Fibroblast of skin of abdomen (primary cell): ENCODE measurements around the gene SMIM22.

Experiments used
- DNase-seq: peaks from one replicate; pipeline ENCODE4 v3.0.0-alpha.2; 2013

The SMIM22 gene

DNA sequence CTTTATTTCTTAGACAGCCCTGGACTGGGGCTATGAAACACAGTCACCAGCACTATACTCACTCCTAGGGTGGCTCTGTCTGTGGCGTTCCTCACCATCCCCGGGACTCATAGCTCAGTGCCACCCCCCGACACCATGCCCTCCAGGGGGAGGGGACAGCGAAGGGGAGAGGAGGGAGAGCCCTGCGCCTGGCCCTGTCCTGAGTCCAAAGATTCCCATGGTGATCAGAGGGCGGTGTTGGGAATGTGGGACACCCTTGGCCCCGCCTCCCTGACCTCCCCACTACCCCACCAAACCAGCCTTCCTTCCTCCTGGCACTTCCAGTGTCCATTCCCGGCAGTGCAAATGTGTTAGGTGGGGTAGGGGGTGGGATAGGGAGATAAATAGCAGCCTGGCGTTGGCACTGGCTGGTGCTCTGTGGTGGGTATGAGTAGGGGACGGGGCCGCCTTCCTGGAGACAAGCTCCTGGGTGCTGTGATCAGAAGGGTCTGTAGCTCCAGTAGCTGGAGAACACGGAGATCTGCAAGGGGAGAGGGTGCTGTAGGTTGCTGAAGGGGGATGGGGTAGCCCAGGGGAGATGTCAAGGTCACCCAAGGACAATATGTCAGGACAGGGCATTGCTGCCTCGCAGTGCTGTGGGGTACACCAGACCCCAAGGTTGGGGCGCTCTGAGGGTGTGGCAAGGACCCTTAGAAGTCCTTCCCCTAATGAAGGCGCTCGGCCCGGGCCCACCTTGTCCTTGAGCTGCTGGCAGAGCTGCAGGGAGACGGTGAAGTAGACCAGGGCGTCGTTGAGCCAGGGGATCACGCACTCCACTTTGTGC lies 2.0 kb downstream of the SMIM22 start:
- DNase-seq = no peak

- DNase-seq = no peak
Measured at GRCh38 chr16:4797805-4798252, 2.7 kb downstream of the SMIM22 start.

DNA sequence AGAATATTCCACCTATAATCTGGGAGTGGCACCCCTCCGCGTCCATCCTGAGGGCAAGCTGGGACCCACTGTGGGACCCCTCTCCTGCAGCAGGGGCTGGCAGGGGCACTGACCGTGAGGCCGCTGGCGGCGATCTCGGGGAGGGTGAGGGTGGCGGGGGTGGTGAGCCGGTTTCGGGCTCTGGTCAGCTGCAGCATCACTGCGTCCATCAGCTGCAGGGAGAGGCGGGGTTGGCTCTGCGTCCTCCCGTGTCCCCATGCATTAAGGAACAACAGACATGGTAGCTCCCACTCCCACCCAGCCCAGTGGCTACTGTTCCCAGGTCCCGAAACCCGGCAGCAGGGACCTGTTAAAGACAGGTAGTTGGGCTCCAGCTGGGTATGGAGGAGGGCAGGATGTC lies 3.3 kb downstream of the SMIM22 start:
- no peak for DNase-seq

- no peak for DNase-seq
Measured at GRCh38 chr16:4799171-4799855, 4.1 kb downstream of the SMIM22 start.

DNA sequence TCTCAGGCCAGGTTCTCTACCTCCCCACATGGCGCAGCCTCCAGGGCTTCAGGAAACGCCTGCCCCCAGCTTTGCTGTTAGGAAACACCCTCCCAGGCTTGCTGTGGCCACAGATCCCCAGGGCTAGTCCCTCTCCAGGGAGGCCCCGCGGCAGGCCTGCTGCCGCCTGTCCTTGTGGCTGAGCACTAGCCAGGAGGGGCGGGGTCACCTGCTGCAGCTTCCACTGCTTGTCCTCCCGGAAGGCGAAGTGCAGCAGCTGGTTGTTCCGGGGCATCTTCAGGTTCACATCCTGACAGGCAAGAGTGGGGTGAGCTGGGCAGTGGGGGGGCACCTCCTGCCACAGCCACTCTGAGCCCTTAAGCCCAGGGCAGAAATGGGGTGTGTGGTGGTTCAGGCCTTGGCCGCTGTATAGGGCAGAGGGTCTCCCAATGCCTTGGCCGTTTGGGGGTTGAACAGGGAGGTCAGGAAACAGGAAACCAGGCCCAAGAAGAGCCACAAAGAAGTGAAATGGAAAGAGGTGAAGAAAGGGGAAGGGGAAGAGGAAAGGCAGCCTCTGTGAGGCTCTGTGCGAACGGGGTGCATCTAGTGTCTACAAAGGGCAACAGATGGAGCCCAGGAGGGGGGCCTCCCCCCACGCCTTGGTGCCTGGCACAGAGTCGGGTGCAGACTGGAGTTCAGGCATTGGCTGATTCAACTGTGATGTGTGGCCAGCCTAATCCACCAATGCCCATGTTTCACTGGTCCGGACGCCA lies 5.3 kb downstream of the SMIM22 start:
- DNase-seq = no peak

DNA sequence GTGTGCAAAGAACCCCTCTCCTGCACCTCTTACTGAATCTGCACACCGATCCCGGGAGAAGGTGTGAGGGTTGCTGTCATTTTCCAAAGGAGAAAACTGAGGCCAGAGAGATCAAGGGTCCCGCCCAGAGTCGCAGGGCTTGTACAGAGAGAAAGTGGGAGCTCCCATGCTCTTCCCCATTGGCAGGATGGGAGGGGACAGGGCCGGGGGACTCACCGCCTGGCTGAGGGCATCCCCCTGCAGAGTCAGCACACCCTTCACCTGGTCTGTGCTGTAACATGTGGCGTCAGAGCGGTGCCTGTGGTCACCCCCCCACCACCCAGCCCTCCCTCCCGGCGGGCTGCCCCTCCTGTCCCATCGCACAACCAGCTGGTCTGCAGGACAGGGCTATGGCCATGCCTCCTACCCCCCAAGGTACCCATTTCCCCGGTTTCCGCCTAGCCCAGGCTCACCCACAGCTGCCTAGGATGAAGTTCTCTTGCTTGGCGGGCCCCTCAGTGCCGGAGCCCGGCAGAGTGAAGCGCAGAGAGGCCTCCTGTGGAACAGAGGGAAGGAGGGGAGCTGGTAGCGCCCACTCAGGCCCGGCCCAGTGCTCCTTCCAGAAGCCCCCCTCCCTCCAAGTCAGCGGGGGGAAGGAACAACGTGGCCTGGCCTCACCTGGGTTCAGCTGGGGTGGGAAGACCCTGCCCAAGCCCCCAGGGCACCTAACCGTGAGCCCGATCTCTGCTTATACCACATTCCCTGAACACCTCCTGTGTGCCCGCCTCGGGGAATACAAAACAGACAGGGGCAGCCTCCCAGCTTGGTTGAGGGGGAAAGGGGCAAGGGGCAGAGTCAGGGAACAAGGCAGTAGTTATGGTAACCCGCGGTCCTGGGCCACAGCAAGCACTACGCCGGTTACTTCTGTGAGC lies 6.1 kb downstream of the SMIM22 start:
- DNase-seq = no peak

GRCh38 chr16:4801962-4802658 lies 6.9 kb downstream of the SMIM22 start, which contains the start of gene ROGDI:
Gene ROGDI, minus strand, starts transcription at chr16:4802633. Its CDS starts 62 bp downstream, at chr16:4802571.
- no peak for DNase-seq

GRCh38 chr16:4802659-4803287 lies 7.6 kb downstream of the SMIM22 start:
- peak; percentile 92 for DNase-seq

DNA sequence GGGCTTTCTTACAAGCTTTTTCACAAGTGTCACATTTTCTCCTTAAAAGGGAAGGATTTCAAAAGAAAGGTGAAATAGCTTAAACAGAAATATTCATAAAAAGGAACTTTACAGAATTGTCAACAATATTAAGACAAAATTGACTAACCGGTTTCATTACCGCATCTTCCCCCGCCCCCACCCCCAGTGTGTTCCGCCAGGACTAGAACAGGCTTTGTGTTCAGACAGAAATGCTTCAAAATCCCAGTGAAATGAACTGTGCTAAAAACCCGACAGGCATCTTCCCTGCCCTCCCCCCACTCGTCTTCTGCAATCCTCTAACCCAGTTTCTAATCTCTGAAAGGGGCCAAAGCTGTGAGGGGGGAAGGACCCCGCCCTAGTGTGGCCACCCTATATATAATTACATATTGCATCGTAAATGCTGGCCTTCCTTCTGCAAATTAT lies 8.3 kb downstream of the SMIM22 start:
- DNase-seq = peak; percentile 41

DNA sequence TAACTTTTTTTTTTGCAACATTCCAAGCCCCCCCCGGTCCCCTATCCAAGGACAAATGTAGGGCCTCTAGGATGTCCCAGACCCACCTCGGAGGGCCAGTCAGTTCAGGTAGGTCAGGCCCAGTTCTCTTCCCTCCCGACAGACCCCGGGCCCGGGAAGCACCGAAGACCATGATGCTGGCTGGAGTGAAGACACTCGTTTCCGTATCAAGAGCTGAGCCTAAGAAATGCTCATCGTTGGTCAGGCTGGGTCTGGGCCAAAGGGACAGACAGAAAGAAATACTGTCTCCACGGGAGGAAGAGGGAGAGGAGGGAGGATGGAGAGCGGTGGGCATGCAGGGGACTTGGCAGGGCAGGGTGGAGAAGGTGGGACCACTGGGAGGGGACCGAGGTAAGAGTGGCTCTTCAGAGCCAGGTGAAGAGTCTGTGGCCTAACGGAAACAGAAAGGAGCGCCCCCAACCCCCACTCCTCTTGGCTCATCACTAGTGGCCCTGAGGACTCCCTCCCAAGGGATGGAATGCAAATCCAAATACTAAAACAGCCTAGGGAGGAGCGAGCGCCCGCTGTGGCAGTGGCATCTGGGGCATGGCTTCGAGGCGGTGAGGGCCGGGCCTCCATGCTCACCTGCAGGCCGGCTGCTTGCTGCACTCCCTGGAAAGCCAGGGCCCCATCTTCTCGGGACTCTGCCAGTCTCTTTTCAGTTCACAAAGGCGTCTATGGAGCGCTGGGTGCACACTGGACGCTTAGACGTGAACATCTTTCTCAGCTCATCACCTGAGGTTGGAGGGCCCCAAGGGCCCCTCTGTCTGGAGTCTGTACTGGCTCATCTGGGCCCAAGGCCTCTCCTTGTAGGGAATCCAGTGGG lies 9.0 kb downstream of the SMIM22 start:
- no peak for DNase-seq

DNA sequence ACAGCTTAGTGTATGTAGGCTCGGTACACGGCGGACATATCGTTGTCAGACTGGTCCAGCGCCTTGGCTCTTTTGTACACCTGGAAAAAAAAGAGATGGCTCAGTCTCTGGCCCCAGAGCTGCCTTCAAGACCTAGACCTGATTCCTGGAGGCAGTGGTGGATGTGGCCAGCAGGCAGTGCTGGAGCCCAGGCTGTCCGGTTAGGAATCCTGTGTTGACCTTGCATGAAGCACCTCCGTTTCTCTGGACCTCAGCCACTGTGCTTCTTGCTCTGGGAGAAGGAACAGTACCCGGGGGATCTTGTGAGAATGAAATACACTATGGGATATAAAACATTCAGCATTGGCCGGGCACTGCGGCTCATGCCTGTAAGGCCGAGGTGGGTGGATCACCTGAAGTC lies 10.1 kb downstream of the SMIM22 start:
- DNase-seq = no peak

- no peak for DNase-seq
Measured at GRCh38 chr16:4806280-4806679, 11.1 kb downstream of the SMIM22 start.

DNA sequence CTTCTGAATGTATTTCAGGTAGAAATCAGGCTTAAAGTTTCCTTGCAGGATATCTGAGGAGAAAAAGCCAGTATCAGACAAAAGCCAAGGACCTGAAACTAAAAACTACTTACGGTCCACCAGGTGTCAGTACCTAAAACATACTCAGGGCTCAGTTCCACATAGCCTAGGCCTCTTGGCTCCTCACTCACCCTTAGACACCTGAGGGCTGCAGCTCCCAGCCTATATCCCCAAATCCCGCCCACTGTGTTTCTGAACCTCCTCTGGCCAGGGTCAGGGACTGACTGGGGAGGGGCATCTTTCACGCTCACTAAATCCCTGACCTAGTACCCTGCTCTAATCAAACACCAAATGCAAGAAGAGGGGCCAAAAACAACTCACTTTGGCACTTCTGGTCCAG lies 16.1 kb downstream of the SMIM22 start:
- no peak for DNase-seq

DNA sequence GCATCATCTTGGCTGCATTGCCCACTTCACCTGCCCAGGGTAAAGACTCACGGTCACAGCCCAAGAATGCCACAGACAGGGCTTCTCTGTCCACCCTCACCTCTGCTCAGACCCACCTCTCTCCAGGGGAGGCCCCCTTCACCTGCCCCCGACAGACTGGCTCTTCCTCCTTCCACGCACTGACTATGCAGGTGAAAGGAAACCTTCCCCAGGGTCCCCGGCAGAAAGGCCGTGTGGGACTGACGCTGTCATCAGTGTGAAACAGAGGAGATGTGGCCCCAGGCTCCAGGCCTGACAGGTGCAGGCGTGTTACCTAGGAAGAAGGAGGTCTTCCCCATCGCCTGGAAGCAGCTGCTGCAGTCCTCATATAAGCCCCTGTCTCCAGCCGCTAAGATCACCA lies 16.6 kb downstream of the SMIM22 start:
- no peak for DNase-seq

DNA sequence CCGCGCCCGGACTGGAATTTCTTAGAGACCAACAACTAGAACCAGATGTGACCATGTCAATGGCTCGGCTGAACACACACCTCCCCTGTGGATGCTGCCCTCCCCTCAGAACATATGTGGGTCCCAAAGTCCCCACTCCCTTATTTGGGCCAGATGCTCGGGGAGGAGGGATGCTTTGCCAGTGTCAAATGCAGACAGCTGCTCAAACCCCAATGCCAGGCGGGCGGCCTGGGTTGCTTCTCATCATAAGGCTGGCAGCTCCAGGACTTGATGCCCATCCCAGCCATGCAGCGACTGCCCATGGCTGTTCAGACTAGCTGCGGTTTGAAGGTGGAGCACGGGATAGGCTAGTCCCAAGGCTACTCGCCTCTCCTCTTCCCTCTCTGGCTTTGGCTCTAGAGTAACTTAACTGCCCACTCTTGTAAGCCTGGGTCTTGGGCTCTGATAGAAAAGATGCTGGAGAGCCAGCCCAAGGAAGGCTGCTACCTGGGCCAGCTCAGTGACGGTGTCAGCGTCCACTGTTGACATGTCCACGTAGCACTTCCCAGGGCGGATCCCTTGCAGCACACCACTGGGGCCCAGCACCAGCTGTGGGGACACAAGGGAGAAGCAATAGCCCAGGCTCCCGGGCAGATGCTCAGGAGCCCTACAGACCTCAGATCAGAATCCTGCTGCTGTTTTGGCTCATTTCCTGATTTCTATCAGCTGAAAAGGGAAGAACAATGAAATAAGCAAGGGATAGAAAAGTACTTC lies 18.3 kb downstream of the SMIM22 start:
- DNase-seq = no peak

DNA sequence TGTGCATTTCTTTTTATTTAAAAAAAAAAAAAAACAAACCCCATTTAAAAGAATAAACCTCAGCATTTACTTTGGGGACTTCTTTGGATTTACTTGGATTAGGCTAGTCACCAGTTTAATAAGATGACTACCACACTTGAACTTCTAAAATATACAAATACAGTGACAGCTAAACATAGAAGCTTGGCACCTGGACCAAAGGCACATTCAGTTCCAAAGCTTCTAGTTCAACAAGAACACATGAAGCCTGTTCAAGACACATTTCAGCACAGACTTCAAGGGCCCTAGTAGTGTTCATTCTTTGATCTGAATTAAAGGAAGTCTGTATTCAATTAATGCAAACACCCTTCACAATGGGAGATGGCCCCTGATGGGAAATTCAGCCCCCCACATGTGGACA lies 18.9 kb downstream of the SMIM22 start:
- DNase-seq = no peak

GRCh38 chr16:4814542-4815173 lies 19.5 kb downstream of the SMIM22 start:
- DNase-seq = no peak

GRCh38 chr16:4820652-4821051 lies 25.5 kb downstream of the SMIM22 start:
- DNase-seq = no peak

- DNase-seq = no peak
Measured at GRCh38 chr16:4825196-4825595, 30.0 kb downstream of the SMIM22 start.
